Hepatocyte (in vitro differentiated cells): Measurements from ENCODE around the gene CLEC18B. TPM values are rescaled to one million over a fixed set of nuclear protein-coding genes. Genes with fewer than 3 reads are reported as not detected.
"Not testable (repeated sequence)": the region's sequence is repeated elsewhere in the genome, so short reads cannot be mapped to it uniquely, and the experiment has no call there.

Source experiments
- DNase-seq: peaks from one replicate; pipeline ENCODE4 v3.0.0-alpha.2; 2016; ENCODE audit warnings: low spot score
- H2AFZ ChIP-seq: fragments of 200-600 bp; sonication (generic); 2 replicates; pipeline ENCODE4 v1.6.0; 2016; ENCODE audit warnings: antibody characterized with exemption, mild to moderate bottlenecking
- H3K27ac ChIP-seq: fragments of 200-600 bp; sonication (generic); 2 replicates; pipeline ENCODE4 v1.5.1; 2016; ENCODE audit warnings: mild to moderate bottlenecking
- H3K27me3 ChIP-seq: fragments of 200-600 bp; sonication (generic); 2 replicates; pipeline ENCODE4 v1.6.1; 2016
- H3K36me3 ChIP-seq: fragments of 200-600 bp; sonication (generic); replicated peaks from 2 replicates; pipeline ENCODE4 v1.5.1; 2016; ENCODE audit warnings: low read depth; ENCODE audit not compliant: insufficient read depth
- H3K4me1 ChIP-seq: fragments of 200-600 bp; sonication (generic); 2 replicates; pipeline ENCODE4 v1.5.1; 2016; ENCODE audit warnings: mild to moderate bottlenecking, moderate library complexity; ENCODE audit not compliant: insufficient read depth
- H3K4me2 ChIP-seq: fragments of 200-600 bp; sonication (generic); 2 replicates; pipeline ENCODE4 v1.6.0; 2016
- H3K4me3 ChIP-seq: fragments of 200-600 bp; sonication (generic); 2 replicates; pipeline ENCODE4 v1.5.1; 2016; ENCODE audit warnings: mild to moderate bottlenecking
- H3K79me2 ChIP-seq: fragments of 200-600 bp; sonication (generic); 2 replicates; pipeline ENCODE4 v1.6.0; 2017; ENCODE audit warnings: mild to moderate bottlenecking
- H3K9me2 ChIP-seq: fragments of 200-600 bp; sonication (generic); replicated peaks from 2 replicates; pipeline ENCODE4 v1.6.0; 2017; ENCODE audit warnings: mild to moderate bottlenecking; ENCODE audit not compliant: insufficient read depth
- H3K9me3 ChIP-seq: fragments of 200-600 bp; sonication (generic); 2 replicates; pipeline ENCODE4 v1.5.1; 2016; ENCODE audit warnings: low read depth, mild to moderate bottlenecking
- H4K20me1 ChIP-seq: fragments of 200-600 bp; sonication (generic); 2 replicates; pipeline ENCODE4 v1.6.0; 2016; ENCODE audit warnings: mild to moderate bottlenecking; ENCODE audit not compliant: insufficient read depth, poor library complexity, severe bottlenecking
- EZH2 ChIP-seq: fragments of 200-600 bp; sonication (generic); IDR thresholded peaks from 2 replicates; pipeline ENCODE4 v1.6.1; 2016; ENCODE audit warnings: antibody characterized with exemption, mild to moderate bottlenecking, borderline replicate concordance
- EZH2phosphoT487 ChIP-seq: fragments of 200-600 bp; sonication (generic); IDR thresholded peaks from one replicate; pipeline ENCODE4 v1.6.1; 2018; ENCODE audit warnings: antibody characterized with exemption, mild to moderate bottlenecking, low read depth, moderate library complexity; ENCODE audit not compliant: unreplicated experiment, severe bottlenecking
- WGBS: methylation state at CpG from one replicate; pipeline ENCODE4 v1.1.6; 2016; ENCODE audit warnings: low lambda C conversion rate; ENCODE audit errors: missing lambda C conversion rate; 5-methylcytosine and 5-hydroxymethylcytosine counted together
- polyA plus RNA-seq: library from polyadenylated mRNA; unstranded; fragments of >200 nt; fragmentation: Nextera tagmentation; extraction: Ambion mirVana; gene quantifications from 2 replicates; pipeline ENCODE4 v1.2.1, GENCODE V29; 2016
- total RNA-seq: library from RNA; depleted of rRNA; stranded (reverse); fragments of >200 nt; gene quantifications from 2 replicates; pipeline ENCODE4 v1.2.3, GENCODE V29; 2014
- TF ChIP-seq, protein P1 (sequence below): fragments of 200-600 bp; sonication (generic); IDR thresholded peaks from 2 replicates; pipeline ENCODE4 v1.5.1; 2016; ENCODE audit warnings: antibody characterized with exemption, mild to moderate bottlenecking; ENCODE audit not compliant: poor library complexity

Gene CLEC18B
- total and polyA plus RNA-seq, 2 experiments from 2014 or later: 0.23 to 0.35 TPM

DNA sequence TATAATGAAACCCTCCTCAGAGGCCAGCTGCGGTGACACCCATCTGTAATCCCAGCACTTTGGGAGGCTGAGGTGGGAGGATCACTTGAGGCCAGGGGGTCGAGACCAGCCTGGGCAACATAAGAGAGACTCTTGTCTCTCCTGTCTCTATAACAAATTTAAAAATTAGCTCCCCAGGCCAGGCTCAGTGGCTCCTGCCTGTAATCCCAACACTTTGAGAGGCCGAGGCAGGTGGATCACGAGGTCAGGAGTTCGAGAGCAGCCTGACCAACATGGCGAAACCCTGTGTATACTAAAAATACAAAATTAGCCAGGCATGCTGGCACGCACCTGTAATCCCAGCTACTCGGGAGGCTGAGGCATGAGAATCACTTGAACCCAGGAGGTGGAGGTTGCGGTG is 27.1 kb downstream of the CLEC18B start:
- H3K27me3 ChIP-seq, H3K27ac ChIP-seq, H3K4me3 ChIP-seq, H4K20me1 ChIP-seq, H3K36me3 ChIP-seq, H3K79me2 ChIP-seq, DNase-seq, H2AFZ ChIP-seq, H3K9me2 ChIP-seq, H3K4me1 ChIP-seq, H3K4me2 ChIP-seq, H3K9me3 ChIP-seq: not testable (repeated sequence)
- WGBS: 97% methylated on average over 9 of the region's 9 CpGs

GRCh38 chr16:74391454-74392050 is 29.7 kb downstream of the CLEC18B start:
- H2AFZ ChIP-seq, H3K9me3 ChIP-seq, H3K27me3 ChIP-seq, H3K79me2 ChIP-seq, H3K4me3 ChIP-seq, H4K20me1 ChIP-seq, H3K9me2 ChIP-seq, DNase-seq, H3K27ac ChIP-seq, H3K36me3 ChIP-seq, H3K4me1 ChIP-seq, H3K4me2 ChIP-seq: not testable (repeated sequence)
- 86% methylated on average over 10 of the region's 13 CpGs for WGBS

DNA sequence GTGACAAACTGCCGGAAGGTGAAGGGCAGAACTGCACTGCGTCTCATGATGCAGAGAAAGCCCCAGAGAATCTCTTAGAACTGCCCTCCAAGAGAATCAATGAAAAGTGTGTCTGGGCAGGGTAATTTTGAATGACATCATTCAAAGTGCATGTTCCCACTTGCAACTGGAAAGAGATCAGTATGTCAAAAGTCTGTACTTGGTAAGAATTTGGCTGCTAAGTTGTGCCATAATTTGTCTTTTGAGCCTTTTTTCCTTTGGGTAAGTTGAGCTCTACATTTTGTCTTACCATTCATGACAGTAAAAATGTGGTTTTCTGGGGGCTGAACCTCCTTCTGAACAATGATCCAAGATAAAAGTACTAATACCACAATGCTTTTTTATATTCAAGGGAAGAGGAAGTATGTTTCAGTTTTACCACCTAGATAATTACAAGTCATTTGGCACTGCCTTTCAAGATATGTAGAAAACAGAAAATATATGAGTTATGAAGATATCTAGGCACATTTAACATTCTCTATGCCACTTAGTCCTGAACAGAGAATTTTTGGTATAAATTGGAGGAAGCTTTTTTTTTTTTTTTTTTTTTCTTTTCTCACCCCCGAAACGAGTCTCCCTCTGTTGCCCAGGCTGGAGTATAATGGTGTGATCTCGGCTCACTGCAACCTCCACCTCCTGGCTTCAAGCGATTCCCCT is 38.8 kb downstream of the CLEC18B start:
- H3K9me2 ChIP-seq, H3K27me3 ChIP-seq, H3K9me3 ChIP-seq, H3K4me1 ChIP-seq, H3K4me2 ChIP-seq, H3K36me3 ChIP-seq, H3K27ac ChIP-seq, DNase-seq, H2AFZ ChIP-seq, H3K79me2 ChIP-seq, H4K20me1 ChIP-seq, H3K4me3 ChIP-seq: not testable (repeated sequence)
- WGBS: no CpG with 5 or more reads among the region's 6 CpGs

DNA sequence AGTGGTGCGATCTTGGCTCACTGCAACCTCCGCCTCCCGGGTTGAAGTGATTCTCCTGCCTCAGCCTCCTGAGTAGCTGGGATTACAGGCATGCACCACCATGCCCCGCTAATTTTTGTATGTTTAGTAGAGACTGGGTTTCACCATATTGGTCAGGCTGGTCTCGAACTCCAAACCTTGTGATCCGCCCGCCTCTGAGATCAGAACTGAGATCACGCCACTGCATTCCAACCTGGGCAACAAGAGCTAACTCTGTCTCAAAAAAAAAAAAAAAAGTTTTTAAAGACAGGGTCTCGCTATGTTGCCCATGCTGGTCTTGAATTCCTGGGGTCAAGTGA is 47.5 kb downstream of the CLEC18B start:
- H4K20me1 ChIP-seq, H3K4me1 ChIP-seq, DNase-seq: not testable (repeated sequence)

GRCh38 chr16:74372953-74373846 is 48.1 kb downstream of the CLEC18B start:
- no peak overlapping the region for H3K27ac ChIP-seq
- no peak overlapping the region for H3K4me2 ChIP-seq
- H3K4me3 ChIP-seq: no peak overlapping the region
- 85% methylated on average over 10 of the region's 10 CpGs for WGBS
- H3K27me3 ChIP-seq: no peaks in the 10 kb centered on the region
- TF ChIP-seq EZH2 (no peak), EZH2phosphoT487 (no peak)
- TF ChIP-seq, protein P1, sequence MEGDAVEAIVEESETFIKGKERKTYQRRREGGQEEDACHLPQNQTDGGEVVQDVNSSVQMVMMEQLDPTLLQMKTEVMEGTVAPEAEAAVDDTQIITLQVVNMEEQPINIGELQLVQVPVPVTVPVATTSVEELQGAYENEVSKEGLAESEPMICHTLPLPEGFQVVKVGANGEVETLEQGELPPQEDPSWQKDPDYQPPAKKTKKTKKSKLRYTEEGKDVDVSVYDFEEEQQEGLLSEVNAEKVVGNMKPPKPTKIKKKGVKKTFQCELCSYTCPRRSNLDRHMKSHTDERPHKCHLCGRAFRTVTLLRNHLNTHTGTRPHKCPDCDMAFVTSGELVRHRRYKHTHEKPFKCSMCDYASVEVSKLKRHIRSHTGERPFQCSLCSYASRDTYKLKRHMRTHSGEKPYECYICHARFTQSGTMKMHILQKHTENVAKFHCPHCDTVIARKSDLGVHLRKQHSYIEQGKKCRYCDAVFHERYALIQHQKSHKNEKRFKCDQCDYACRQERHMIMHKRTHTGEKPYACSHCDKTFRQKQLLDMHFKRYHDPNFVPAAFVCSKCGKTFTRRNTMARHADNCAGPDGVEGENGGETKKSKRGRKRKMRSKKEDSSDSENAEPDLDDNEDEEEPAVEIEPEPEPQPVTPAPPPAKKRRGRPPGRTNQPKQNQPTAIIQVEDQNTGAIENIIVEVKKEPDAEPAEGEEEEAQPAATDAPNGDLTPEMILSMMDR: no peak
- no peaks in the 10 kb centered on the region for H4K20me1 ChIP-seq
- no peaks in the 10 kb centered on the region for H3K9me2 ChIP-seq
- no peaks in the 10 kb centered on the region for H3K4me1 ChIP-seq
- H2AFZ ChIP-seq: no peak overlapping the region
- DNase-seq: no peak
- H3K79me2 ChIP-seq: no peaks in the 10 kb centered on the region
- no peaks in the 10 kb centered on the region for H3K9me3 ChIP-seq
- no peaks in the 10 kb centered on the region for H3K36me3 ChIP-seq

More for the DNA sequence above, 47.5 kb downstream of the CLEC18B start:
- not testable (repeated sequence) for H3K4me2 ChIP-seq, H3K9me2 ChIP-seq, H3K79me2 ChIP-seq, H3K4me3 ChIP-seq, H3K9me3 ChIP-seq, H3K36me3 ChIP-seq, H3K27ac ChIP-seq, H3K27me3 ChIP-seq, H2AFZ ChIP-seq
- WGBS: 92% methylated on average over 9 of the region's 9 CpGs
